ENCODE data around the gene MRPL49. TPM values are rescaled to one million over a fixed set of nuclear protein-coding genes. Genes with fewer than 3 reads are reported as not detected.

MRPL49 gene
- total RNA-seq, 1 experiment from 2014 or later: 73.4 TPM

- no peaks in the 10 kb centered on the region for H3K4me1 ChIP-seq (ENCODE audit: insufficient read depth, low read length)
- no peak overlapping the region for H4K91ac ChIP-seq (ENCODE audit: insufficient read length, low read depth, low read length)
- no peaks in the 10 kb centered on the region for H4K20me1 ChIP-seq (ENCODE audit: control insufficient read depth, insufficient read depth, insufficient read length)
- H3K4me2 ChIP-seq (ENCODE audit: insufficient read depth, insufficient read length, low read length): no peak overlapping the region
- Mint-ChIP-seq H3K4me1 (peaks cover 9 to 13% of the 10 kb centered on the region in 2 experiments), H3K4me3 (no peak overlapping the region), H3K9me3 (no peaks in the 10 kb centered on the region; a peak in 1 of 5 replicates), H3K27me3 (ENCODE audit: low read depth) (no peaks in the 10 kb centered on the region), H3K36me3 (ENCODE audit: insufficient read depth in 1 of 3, low read depth in 3 of 3) (peaks cover 13 to 61% (median 57%) of the 10 kb centered on the region in 3 experiments; a peak in 6 of 7 replicates), H3K27ac (no peak overlapping the region; a peak in 1 of 7 replicates)
- H2BK12ac ChIP-seq (ENCODE audit: insufficient read length, low read depth, low read length): no peak overlapping the region
- no peak overlapping the region for H3T11ph ChIP-seq (ENCODE audit: low read length)
- H4K5ac ChIP-seq (ENCODE audit: insufficient read length, low read depth, low read length): no peak overlapping the region
- no peak overlapping the region for H2AFZ ChIP-seq (ENCODE audit: low read length)
- H3K79me2 ChIP-seq (ENCODE audit: insufficient read depth, low read length): no peaks in the 10 kb centered on the region
- no peak overlapping the region for H3K56ac ChIP-seq (ENCODE audit: insufficient read length, low read depth, low read length)
- no peak overlapping the region for H4K8ac ChIP-seq (replicated peaks; ENCODE audit: insufficient read length, low read depth, low read length)
- no peak overlapping the region for H3K27ac ChIP-seq (ENCODE audit: insufficient read length, low read depth, low read length)
- no peak overlapping the region for H3K18ac ChIP-seq (ENCODE audit: insufficient read length, low read depth, low read length)
- WGBS (ENCODE audit: extremely low coverage, insufficient read length, low lambda C conversion rate): no CpG with 5 or more reads among the region's 13 CpGs
- H3K23ac ChIP-seq (ENCODE audit: insufficient read length, low read depth, low read length): no peak overlapping the region
- no peak overlapping the region for H2BK120ac ChIP-seq (ENCODE audit: low read depth, low read length, poor library complexity, severe bottlenecking)
- H2BK20ac ChIP-seq (ENCODE audit: low read depth, low read length, poor library complexity, severe bottlenecking): no peak overlapping the region
- peaks cover 9% of the 10 kb centered on the region for H3K23me2 ChIP-seq (ENCODE audit: insufficient read length, low read depth, low read length, poor library complexity, severe bottlenecking)
- no peaks in the 10 kb centered on the region for H3K27me3 ChIP-seq (ENCODE audit: insufficient read depth, low read length)
- no peaks in the 10 kb centered on the region for H3K9me3 ChIP-seq (ENCODE audit: control insufficient read depth, low read depth, low read length)
- H3K9ac ChIP-seq (ENCODE audit: extremely low read depth, insufficient read length, low read length): no peak overlapping the region
- no peak overlapping the region for H2AK5ac ChIP-seq (ENCODE audit: insufficient read length, low read length)
- no peak overlapping the region for H2BK15ac ChIP-seq (ENCODE audit: low read depth, low read length)
- H3K79me1 ChIP-seq (ENCODE audit: insufficient read depth, low read depth, low read length, poor library complexity, severe bottlenecking): no peaks in the 10 kb centered on the region
- DNase-seq: no peak
- no peak overlapping the region for H3K14ac ChIP-seq (ENCODE audit: insufficient read depth, low read length)
- no peak overlapping the region for H2BK5ac ChIP-seq (ENCODE audit: insufficient read length, low read length)
- no peak overlapping the region for H3K4ac ChIP-seq (ENCODE audit: low read depth, low read length)
- peak; percentile 39; the same call in 2 of the 3 replicates for TF ChIP-seq CTCF (conservative IDR thresholded peaks at IDR 0.05)
Observed at GRCh38 chr11:65129649-65130441, 7.7 kb downstream of the MRPL49 start.
